ENCODE data around the gene IZUMO2. TPM values are rescaled to one million over a fixed set of nuclear protein-coding genes. Genes with fewer than 3 reads are reported as not detected.

The IZUMO2 gene
- polyA plus RNA-seq, 1 of the 3 experiments (the other 2 are of a cell fraction) = not detected

- H3F3A ChIP-seq (replicated peaks; ENCODE audit: insufficient read depth) = no peaks in the 10 kb centered on the region
- no peaks in the 10 kb centered on the region for H4K20me1 ChIP-seq (ENCODE audit: insufficient read depth)
- H3K27me3 ChIP-seq (ENCODE audit: insufficient read depth) = peaks cover 5% of the 10 kb centered on the region; the same call in 1 of the 2 replicates
- H3K36me3 ChIP-seq (replicated peaks in 1 of 2; ENCODE audit: control insufficient read depth in 1 of 2, insufficient read depth in 2 of 2, low read length in 1 of 2) = no peaks in the 10 kb centered on the region
- no peaks in the 10 kb centered on the region for H3K9me3 ChIP-seq
- H3K4me3 ChIP-seq (ENCODE audit: low read depth in 2 of 2, low read length in 1 of 2) = no peak overlapping the region
- no peak overlapping the region for H2AFZ ChIP-seq (ENCODE audit: low read depth)
- H3K4me1 ChIP-seq (ENCODE audit: control insufficient read depth in 1 of 2, insufficient read depth in 2 of 2, low read depth in 1 of 2, low read length in 1 of 2) = no peaks in the 10 kb centered on the region
- no peaks in the 10 kb centered on the region for H3K9me2 ChIP-seq
- no peak for TF ChIP-seq USF2 (IDR thresholded peaks at IDR 0.05; ENCODE audit: borderline replicate concordance, low read depth, low read length)
- no peak for TF ChIP-seq NRF1 (IDR thresholded peaks at IDR 0.05; ENCODE audit: low read depth, low read length)
- TF ChIP-seq GATA2 (CRISPR knock-in tag; IDR thresholded peaks at IDR 0.05) = no peak
- TF ChIP-seq EZH2phosphoT487 (IDR thresholded peaks at IDR 0.05; ENCODE audit: borderline replicate concordance, low read depth) = no peak
- no peak for TF ChIP-seq RAD21 (IDR thresholded peaks at IDR 0.05; ENCODE audit: low read length)
- no peak for TF ChIP-seq RXRA (IDR thresholded peaks at IDR 0.05; ENCODE audit: borderline replicate concordance, low read depth)
- no peak for TF ChIP-seq TEAD4 (IDR thresholded peaks at IDR 0.05; ENCODE audit: borderline replicate concordance, insufficient read depth)
- no peak for TF ChIP-seq SMC3 (IDR thresholded peaks at IDR 0.05; ENCODE audit: low read depth, low read length)
- TF ChIP-seq, protein P1, sequence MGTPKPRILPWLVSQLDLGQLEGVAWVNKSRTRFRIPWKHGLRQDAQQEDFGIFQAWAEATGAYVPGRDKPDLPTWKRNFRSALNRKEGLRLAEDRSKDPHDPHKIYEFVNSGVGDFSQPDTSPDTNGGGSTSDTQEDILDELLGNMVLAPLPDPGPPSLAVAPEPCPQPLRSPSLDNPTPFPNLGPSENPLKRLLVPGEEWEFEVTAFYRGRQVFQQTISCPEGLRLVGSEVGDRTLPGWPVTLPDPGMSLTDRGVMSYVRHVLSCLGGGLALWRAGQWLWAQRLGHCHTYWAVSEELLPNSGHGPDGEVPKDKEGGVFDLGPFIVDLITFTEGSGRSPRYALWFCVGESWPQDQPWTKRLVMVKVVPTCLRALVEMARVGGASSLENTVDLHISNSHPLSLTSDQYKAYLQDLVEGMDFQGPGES (IDR thresholded peaks at IDR 0.05; ENCODE audit: low read depth, low read length) = no peak
- no peak for TF ChIP-seq MXI1 (IDR thresholded peaks at IDR 0.05; ENCODE audit: low read depth, low read length)
- TF ChIP-seq FOXM1 (IDR thresholded peaks at IDR 0.05; ENCODE audit: low read depth) = no peak
- no peak for TF ChIP-seq CTCF (IDR thresholded peaks at IDR 0.05)
- H3K79me2 ChIP-seq (ENCODE audit: insufficient read depth) = no peaks in the 10 kb centered on the region
- no peak for DNase-seq
- H3K27ac ChIP-seq (ENCODE audit: low read depth in 2 of 2, low read length in 1 of 2) = no peak overlapping the region
- ChIA-PET POLR2A (no interaction called here), CTCF (no interaction called here)
- H3K4me2 ChIP-seq = no peak overlapping the region
- H3K9ac ChIP-seq = no peak overlapping the region
Observed at GRCh38 chr19:50158577-50158976, 4.5 kb downstream of the IZUMO2 start.

GRCh38 chr19:50155520-50156109 lies 7.5 kb downstream of the IZUMO2 start:
- no peak overlapping the region for H3K4me2 ChIP-seq
- peak; percentile 26; the same call in 1 of the 2 replicates for TF ChIP-seq CTCF (IDR thresholded peaks at IDR 0.05)
- TF ChIP-seq JUND (IDR thresholded peaks at IDR 0.05) = no peak
- no peaks in the 10 kb centered on the region for H3K9me3 ChIP-seq
- peaks cover 11% of the 10 kb centered on the region; the same call in 1 of the 2 replicates for H3K27me3 ChIP-seq (ENCODE audit: insufficient read depth)
- no peaks in the 10 kb centered on the region for H3K36me3 ChIP-seq (replicated peaks in 1 of 2; ENCODE audit: control insufficient read depth in 1 of 2, insufficient read depth in 2 of 2, low read length in 1 of 2)
- no peak overlapping the region for H3K27ac ChIP-seq (ENCODE audit: low read depth in 2 of 2, low read length in 1 of 2)
- no peak overlapping the region for H2AFZ ChIP-seq (ENCODE audit: low read depth)
- no peaks in the 10 kb centered on the region for H3K9me2 ChIP-seq
- no peaks in the 10 kb centered on the region for H3K4me1 ChIP-seq (ENCODE audit: control insufficient read depth in 1 of 2, insufficient read depth in 2 of 2, low read depth in 1 of 2, low read length in 1 of 2)
- no peak overlapping the region for H3K4me3 ChIP-seq (ENCODE audit: low read depth in 2 of 2, low read length in 1 of 2)
- no peaks in the 10 kb centered on the region for H3F3A ChIP-seq (replicated peaks; ENCODE audit: insufficient read depth)
- CTCF ChIA-PET = interaction anchor here (1.1 kb wide), 1 partner anchor 10 kb away, joined by 3 read pairs; no protein-coding TSS in a partner anchor
- no peak for DNase-seq
- no peaks in the 10 kb centered on the region for H3K79me2 ChIP-seq (ENCODE audit: insufficient read depth)
- 10% methylated on average over 8 of the region's 8 CpGs for WGBS (ENCODE audit: low lambda C conversion rate)
- H4K20me1 ChIP-seq (ENCODE audit: insufficient read depth) = no peaks in the 10 kb centered on the region
- POLR2A ChIA-PET = no interaction called here
- H3K9ac ChIP-seq = no peak overlapping the region

Data from SK-N-SH (cell line).